Endothelial cell of umbilical vein (primary cell): ENCODE data around the gene NRF1. TPM values are rescaled to one million over a fixed set of nuclear protein-coding genes. Genes with fewer than 3 reads are reported as not detected.

Experiments
- BruUV-seq: library from RNA; stranded (reverse); fragments of 400-500 nt; replicated peaks from 2 replicates; lab custom pipeline; 2021; lab: Mats Ljungman, UMichigan
- CTCF ChIA-PET: fragments of 300-600, 350-600 bp; sonication (Branson Sonifier 250); formaldehyde crosslinking; loops from one replicate; lab custom pipeline; 2021; ENCODE audit warnings: antibody characterized with exemption, inconsistent platforms; lab: Charles Lee
- POLR2A ChIA-PET: fragments of 300-600, 350-600 bp; sonication (Branson Sonifier 250); formaldehyde crosslinking; loops from one replicate; lab custom pipeline; 2021; ENCODE audit warnings: antibody characterized with exemption, inconsistent platforms; lab: Charles Lee
- DNase-seq: peaks from one replicate; pipeline ENCODE4 v3.0.0-alpha.2; 2011; ENCODE audit warnings: low read depth, low spot score
- FAIRE-seq: peaks from 2 replicates; lab custom pipeline; 2011; peaks lifted over from hg19 to GRCh38; lab: Jason Lieb, UNC
- H2AFZ ChIP-seq: 2 replicates; pipeline ENCODE4 v1.6.0; 2012; ENCODE audit warnings: low read depth, low read length, control low read depth, inconsistent platforms
- H3K27ac ChIP-seq: 2 replicates; pipeline ENCODE4 v1.5.1; 2011; ENCODE audit warnings: low read depth, mild to moderate bottlenecking, control low read depth, low read length, moderate library complexity; ENCODE audit not compliant: insufficient read depth
- H3K27me3 ChIP-seq, 2 experiments: 2 replicates each; pipeline versions ENCODE4 v1.6.0 to v1.6.1; 2011; ENCODE audit warnings: low read length in 2 of 2, mixed read lengths in 1 of 2; ENCODE audit not compliant: control insufficient read depth in 2 of 2, insufficient read depth in 2 of 2
- H3K36me3 ChIP-seq, 2 experiments: 2 replicates in 1 of 2; 3 replicates in 1 of 2; pipeline ENCODE4 v1.5.1; 2011; ENCODE audit warnings: low read length in 2 of 2, mild to moderate bottlenecking in 1 of 2, moderate library complexity in 1 of 2; ENCODE audit not compliant: control insufficient read depth in 2 of 2, insufficient read depth in 2 of 2; ENCODE audit errors: extremely low read depth in 1 of 2
- H3K4me1 ChIP-seq: 3 replicates; pipeline ENCODE4 v1.5.1; 2011; ENCODE audit warnings: mild to moderate bottlenecking, low read length; ENCODE audit not compliant: control insufficient read depth, insufficient read depth; ENCODE audit errors: extremely low read depth
- H3K4me2 ChIP-seq: 2 replicates; pipeline ENCODE4 v1.6.1; 2011; ENCODE audit warnings: low read length, control low read depth, mixed read lengths; ENCODE audit not compliant: insufficient read depth
- H3K4me3 ChIP-seq, 3 experiments: fragments of 200-600 bp in 1 of 3; sonication (generic), shearing (Covaris generic) in 1 of 3; replicated peaks in 1 of 3; 2 replicates each; pipeline ENCODE4 v1.5.1; 2011 to 2016; ENCODE audit warnings: control low read depth in 3 of 3, low read length in 3 of 3, mild to moderate bottlenecking in 2 of 3, inconsistent platforms in 1 of 3, low read depth in 1 of 3, moderate library complexity in 1 of 3; ENCODE audit not compliant: insufficient read depth in 1 of 3
- H3K79me2 ChIP-seq: 2 replicates; pipeline ENCODE4 v1.6.0; 2012; ENCODE audit warnings: low read length, inconsistent platforms; ENCODE audit not compliant: control insufficient read depth, insufficient read depth
- H3K9ac ChIP-seq: replicated peaks from 2 replicates; pipeline ENCODE3; 2011; ENCODE audit warnings: low read length, control low read depth; ENCODE audit not compliant: insufficient read depth; ENCODE audit errors: extremely low read depth
- H3K9me1 ChIP-seq: replicated peaks from 3 replicates; pipeline ENCODE4 v1.6.0; 2011; ENCODE audit warnings: mild to moderate bottlenecking, low read length; ENCODE audit not compliant: control insufficient read depth, insufficient read depth; ENCODE audit errors: extremely low read depth
- H3K9me3 ChIP-seq: replicated peaks from 2 replicates; pipeline ENCODE4 v1.5.1; 2012; ENCODE audit warnings: low read length, inconsistent platforms; ENCODE audit not compliant: control insufficient read depth, insufficient read depth
- H4K20me1 ChIP-seq: replicated peaks from 2 replicates; pipeline ENCODE3; 2011; ENCODE audit warnings: mild to moderate bottlenecking, low read length; ENCODE audit not compliant: control insufficient read depth, insufficient read depth; ENCODE audit errors: extremely low read depth
- CTCF ChIP-seq, 2 donors: IDR thresholded peaks; 1 replicate in 1 of 2; 2 replicates in 1 of 2; pipeline ENCODE4 v1.5.1; 2011; ENCODE audit warnings: low read length in 2 of 2, mild to moderate bottlenecking in 2 of 2, moderate library complexity in 2 of 2, control low read depth in 1 of 2, inconsistent platforms in 1 of 2, low read depth in 1 of 2; ENCODE audit not compliant: insufficient read depth in 1 of 2; ENCODE audit errors: extremely low read depth in 1 of 2
- EZH2 ChIP-seq: IDR thresholded peaks from 2 replicates; pipeline ENCODE4 v1.6.1; 2012; ENCODE audit warnings: borderline replicate concordance, low read depth, mild to moderate bottlenecking, moderate library complexity, low read length, inconsistent platforms; ENCODE audit not compliant: severe bottlenecking
- FOS ChIP-seq: IDR thresholded peaks from 2 replicates; pipeline ENCODE4 v1.6.1; 2011; ENCODE audit warnings: mild to moderate bottlenecking, low read length, moderate library complexity, borderline replicate concordance; ENCODE audit not compliant: insufficient read depth
- GATA2 ChIP-seq: IDR thresholded peaks from 2 replicates; pipeline ENCODE4 v1.7.0; 2011; ENCODE audit warnings: low read depth, mild to moderate bottlenecking, moderate library complexity, mixed read lengths, low read length; ENCODE audit not compliant: insufficient read length, insufficient read depth
- JUN ChIP-seq: IDR thresholded peaks from 2 replicates; pipeline ENCODE4 v1.6.1; 2011; ENCODE audit warnings: borderline replicate concordance, low read depth; ENCODE audit not compliant: insufficient read length, insufficient read depth
- MAX ChIP-seq: IDR thresholded peaks from 2 replicates; pipeline ENCODE4 v1.6.1; 2011; ENCODE audit not compliant: insufficient read depth, insufficient read length
- MYC ChIP-seq: IDR thresholded peaks from one replicate; pipeline ENCODE4 v1.6.1; 2011; ENCODE audit warnings: mild to moderate bottlenecking, low read depth, low read length
- POLR2A ChIP-seq: IDR thresholded peaks from 2 replicates; pipeline ENCODE4 v1.6.1; 2012; ENCODE audit warnings: low read depth, mild to moderate bottlenecking, control low read depth, low read length
- POLR2AphosphoS5 ChIP-seq: IDR thresholded peaks from 2 replicates; pipeline ENCODE4 v1.6.1; 2012; ENCODE audit warnings: low read depth, mild to moderate bottlenecking, control low read depth, low read length, moderate library complexity; ENCODE audit not compliant: insufficient read depth
- dilution Hi-C: fragments of 300-500 bp; cut with MboI; formaldehyde crosslinking; loops from one replicate; pipeline ENCODE4 v1.15.0; 2019; ENCODE audit warnings: low sequenced_read_pairs; ENCODE audit not compliant: extremely low pct_ligation_motif_present
- intact Hi-C: fragments of 100-400 bp; cut with micrococcal nuclease; formaldehyde crosslinking; loops from one replicate; pipeline ENCODE4 v1.10.0; 2022
- polyA plus RNA-seq, 4 experiments: library from polyadenylated mRNA; depleted of rRNA in 3 of 4; stranded (reverse) in 3 of 4; unstranded in 1 of 4; fragments of >200 nt; gene quantifications; 2 replicates each; pipeline versions ENCODE4 v1.2.1 to v1.2.3, GENCODE V29; 2011 to 2012; ENCODE audit warnings: missing spikeins in 1 of 4
- total RNA-seq: library from RNA; stranded (reverse); gene quantifications from 2 replicates; pipeline ENCODE4 v1.2.3, GENCODE V29; 2021

NRF1 gene
- total and polyA plus RNA-seq, 2 donors (not counting 3 experiments of a cell fraction or from before 2014, with no cell fraction given) = 14.6 to 20.3 TPM

GRCh38 chr7:129798616-129799349 is 187.3 kb downstream of the NRF1 start:
- Histone ChIP-seq H3K9me1 (no peaks in the 10 kb centered on the region), H2AFZ (no peak overlapping the region), H4K20me1 (no peaks in the 10 kb centered on the region), H3K27me3 (peaks cover 0 to 3% of the 10 kb centered on the region in 2 experiments), H3K4me3 (no peak overlapping the region), H3K79me2 (no peaks in the 10 kb centered on the region), H3K36me3 (no peaks in the 10 kb centered on the region), H3K9ac (no peak overlapping the region), H3K4me2 (no peak overlapping the region), H3K9me3 (no peaks in the 10 kb centered on the region), H3K4me1 (no peaks in the 10 kb centered on the region), H3K27ac (no peak overlapping the region)
- no peak for TF ChIP-seq EZH2
- no peak for TF ChIP-seq FOS
- TF ChIP-seq MAX = no peak
- TF ChIP-seq MYC = no peak
- no peak for TF ChIP-seq GATA2
- no peak for TF ChIP-seq POLR2AphosphoS5
- no peak for TF ChIP-seq CTCF (IDR thresholded peaks at IDR 0.05; ENCODE audit: extremely low read depth in 1 of 2, insufficient read depth in 1 of 2, low read depth in 1 of 2, low read length in 2 of 2)
- TF ChIP-seq JUN = no peak
- TF ChIP-seq POLR2A = no peak
- POLR2A ChIA-PET = no interaction called here
- intact Hi-C loops (no loop called here), dilution Hi-C loops (no loop called here)
- no peak for FAIRE-seq
- DNase-seq = no peak
- BruUV-seq = no TSS peak
- CTCF ChIA-PET = no interaction called here
